GM19238 (cell line): Measurements from ENCODE around the gene PRKAR1A.
"Not testable (repeated sequence)": the region's sequence is repeated elsewhere in the genome, so short reads cannot be mapped to it uniquely, and the experiment has no call there.

Experiments used
- DNase-seq: peaks from one replicate; pipeline ENCODE4 v3.0.0; 2011; ENCODE audit warnings: low spot score; ENCODE audit not compliant: insufficient read length

Gene PRKAR1A

GRCh38 chr17:68511254-68511670 lies 968 bp upstream of the PRKAR1A start:
- no peak for DNase-seq

GRCh38 chr17:68511671-68512246 lies 471 bp upstream of the PRKAR1A start:
- DNase-seq: peak; percentile 52

GRCh38 chr17:68512960-68513474 lies 787 bp downstream of the PRKAR1A start:
- no peak for DNase-seq

GRCh38 chr17:68513932-68514331 lies 1.7 kb downstream of the PRKAR1A start:
- no peak for DNase-seq

- DNase-seq: no peak
Observed at GRCh38 chr17:68514831-68515635, 2.8 kb downstream of the PRKAR1A start.

GRCh38 chr17:68516732-68517131 lies 4.5 kb downstream of the PRKAR1A start:
- no peak for DNase-seq

- DNase-seq: not testable (repeated sequence)
Observed at GRCh38 chr17:68517605-68518004, 5.4 kb downstream of the PRKAR1A start.

GRCh38 chr17:68518063-68518815 lies 6.0 kb downstream of the PRKAR1A start:
- DNase-seq: no peak

- not testable (repeated sequence) for DNase-seq
Observed at GRCh38 chr17:68519051-68519450, 6.8 kb downstream of the PRKAR1A start.

GRCh38 chr17:68519911-68520310 lies 7.7 kb downstream of the PRKAR1A start:
- DNase-seq: no peak

- DNase-seq: no peak
Observed at GRCh38 chr17:68522266-68522665, 10.0 kb downstream of the PRKAR1A start.

- no peak for DNase-seq
Observed at GRCh38 chr17:68526548-68526947, 14.3 kb downstream of the PRKAR1A start.

GRCh38 chr17:68527314-68527713 lies 15.1 kb downstream of the PRKAR1A start:
- DNase-seq: no peak

- no peak for DNase-seq
Observed at GRCh38 chr17:68531252-68531651, 19.0 kb downstream of the PRKAR1A start.

- no peak for DNase-seq
Observed at GRCh38 chr17:68532826-68533225, 20.6 kb downstream of the PRKAR1A start.

GRCh38 chr17:68533887-68534694 lies 21.9 kb downstream of the PRKAR1A start:
- no peak for DNase-seq

- DNase-seq: no peak
Observed at GRCh38 chr17:68534695-68535088, 22.5 kb downstream of the PRKAR1A start.

GRCh38 chr17:68535922-68536321 lies 23.7 kb downstream of the PRKAR1A start:
- no peak for DNase-seq

GRCh38 chr17:68539548-68540467 lies 27.6 kb downstream of the PRKAR1A start:
- no peak for DNase-seq

GRCh38 chr17:68540981-68541380 lies 28.8 kb downstream of the PRKAR1A start:
- DNase-seq: no peak
